Measurements from ENCODE around the gene REST. TPM values are rescaled to one million over a fixed set of nuclear protein-coding genes. Genes with fewer than 3 reads are reported as not detected.
"Not testable (repeated sequence)": the region's sequence is repeated elsewhere in the genome, so short reads cannot be mapped to it uniquely, and the experiment has no call there.

The REST gene
- total RNA-seq, 1 experiment from 2014 or later = 38.8 TPM

- CTCF ChIA-PET = no interaction called here
- POLR2A ChIA-PET = no interaction called here
- BruUV-seq (replicated peaks) = no TSS peak
- no peaks in the 10 kb centered on the region for H3K4me1 ChIP-seq (ENCODE audit: control insufficient read depth, insufficient read depth, low read length)
- no peaks in the 10 kb centered on the region for H3K9me3 ChIP-seq (ENCODE audit: control insufficient read depth, insufficient read depth, low read depth, low read length)
- ATAC-seq (peak; percentile 63; the same call in 1 of the 2 replicates), DNase-seq (ENCODE audit: low read depth, low spot score) (peak; percentile 47)
- TF ChIP-seq SIN3A (IDR thresholded peaks at IDR 0.05; ENCODE audit: borderline replicate concordance, insufficient read depth, low read depth, low read length) (no peak), CTCF (IDR thresholded peaks at IDR 0.05) (no peak), TCF7L2 (IDR thresholded peaks at IDR 0.05; ENCODE audit: low read depth, low read length) (no peak), REST (IDR thresholded peaks at IDR 0.05; ENCODE audit: insufficient read depth in 1 of 2, low read depth in 2 of 2, low read length in 1 of 2) (no peak), POLR2AphosphoS5 (IDR thresholded peaks at IDR 0.05; ENCODE audit: low read depth, low read length) (no peak)
- no peaks in the 10 kb centered on the region; the same call in 1 of the 2 replicates for H3K36me3 ChIP-seq (ENCODE audit: control insufficient read depth, insufficient read depth, low read length)
- H3K4me3 ChIP-seq (ENCODE audit: low read depth in 2 of 2, low read length in 2 of 2) = no peak overlapping the region
- in situ Hi-C loops (cut with HindIII; ENCODE audit: low pct_unique_long_range_greater_than_20kb, low sequenced_read_pairs) = no loop called here
- H3K27ac ChIP-seq (ENCODE audit: low read length) = no peak overlapping the region
- no peaks in the 10 kb centered on the region for H3K27me3 ChIP-seq (ENCODE audit: control insufficient read depth, insufficient read depth, low read length)
- intact Hi-C loops (cut with micrococcal nuclease; ENCODE audit: unreplicated experiment) = no loop called here
Measured at GRCh38 chr4:56937262-56937661, 29.6 kb downstream of the REST start.

- BruUV-seq (replicated peaks); H3K4me3 ChIP-seq (ENCODE audit: low read depth in 2 of 2, low read length in 2 of 2); in situ Hi-C loops (cut with HindIII; ENCODE audit: low pct_unique_long_range_greater_than_20kb, low sequenced_read_pairs); H3K9me3 ChIP-seq (ENCODE audit: control insufficient read depth, insufficient read depth, low read depth, low read length); DNase-seq (ENCODE audit: low read depth, low spot score); intact Hi-C loops (cut with micrococcal nuclease; ENCODE audit: unreplicated experiment); H3K27ac ChIP-seq (ENCODE audit: low read length); H3K36me3 ChIP-seq (ENCODE audit: control insufficient read depth, insufficient read depth, low read length); CTCF ChIA-PET; ATAC-seq; H3K4me1 ChIP-seq (ENCODE audit: control insufficient read depth, insufficient read depth, low read length); POLR2A ChIA-PET; H3K27me3 ChIP-seq (ENCODE audit: control insufficient read depth, insufficient read depth, low read length): not testable (repeated sequence)
Measured at GRCh38 chr4:56939826-56940225, 32.1 kb downstream of the REST start.

GRCh38 chr4:56940403-56940802, 32.7 kb downstream of the REST start:
- no peaks in the 10 kb centered on the region for H3K4me1 ChIP-seq (ENCODE audit: control insufficient read depth, insufficient read depth, low read length)
- intact Hi-C loops (cut with micrococcal nuclease; ENCODE audit: unreplicated experiment) (no loop called here), in situ Hi-C loops (cut with HindIII; ENCODE audit: low pct_unique_long_range_greater_than_20kb, low sequenced_read_pairs) (no loop called here)
- H3K36me3 ChIP-seq (ENCODE audit: control insufficient read depth, insufficient read depth, low read length) = no peaks in the 10 kb centered on the region
- no peak overlapping the region for H3K27ac ChIP-seq (ENCODE audit: low read length)
- no peak for TF ChIP-seq SIN3A (IDR thresholded peaks at IDR 0.05; ENCODE audit: borderline replicate concordance, insufficient read depth, low read depth, low read length)
- no peak for TF ChIP-seq CTCF (IDR thresholded peaks at IDR 0.05)
- no peak for TF ChIP-seq TCF7L2 (IDR thresholded peaks at IDR 0.05; ENCODE audit: low read depth, low read length)
- no peak for TF ChIP-seq REST (IDR thresholded peaks at IDR 0.05; ENCODE audit: insufficient read depth in 1 of 2, low read depth in 2 of 2, low read length in 1 of 2)
- TF ChIP-seq POLR2AphosphoS5 (IDR thresholded peaks at IDR 0.05; ENCODE audit: low read depth, low read length) = no peak
- H3K4me3 ChIP-seq (ENCODE audit: low read depth in 2 of 2, low read length in 2 of 2) = no peak overlapping the region
- ChIA-PET POLR2A (no interaction called here), CTCF (no interaction called here)
- DNase-seq (ENCODE audit: low read depth, low spot score) = no peak
- no peaks in the 10 kb centered on the region for H3K27me3 ChIP-seq (ENCODE audit: control insufficient read depth, insufficient read depth, low read length)
- ATAC-seq = no peak
- no TSS peak for BruUV-seq (replicated peaks)
- no peaks in the 10 kb centered on the region for H3K9me3 ChIP-seq (ENCODE audit: control insufficient read depth, insufficient read depth, low read depth, low read length)

Data from Panc1 (cell line).